HCEC 1CT (cell line): ENCODE measurements around the gene RAB27A.

ENCODE experiments used
- DNase-seq: peaks from one replicate; pipeline ENCODE4 v3.0.0-alpha.2; 2017

RAB27A gene

DNA sequence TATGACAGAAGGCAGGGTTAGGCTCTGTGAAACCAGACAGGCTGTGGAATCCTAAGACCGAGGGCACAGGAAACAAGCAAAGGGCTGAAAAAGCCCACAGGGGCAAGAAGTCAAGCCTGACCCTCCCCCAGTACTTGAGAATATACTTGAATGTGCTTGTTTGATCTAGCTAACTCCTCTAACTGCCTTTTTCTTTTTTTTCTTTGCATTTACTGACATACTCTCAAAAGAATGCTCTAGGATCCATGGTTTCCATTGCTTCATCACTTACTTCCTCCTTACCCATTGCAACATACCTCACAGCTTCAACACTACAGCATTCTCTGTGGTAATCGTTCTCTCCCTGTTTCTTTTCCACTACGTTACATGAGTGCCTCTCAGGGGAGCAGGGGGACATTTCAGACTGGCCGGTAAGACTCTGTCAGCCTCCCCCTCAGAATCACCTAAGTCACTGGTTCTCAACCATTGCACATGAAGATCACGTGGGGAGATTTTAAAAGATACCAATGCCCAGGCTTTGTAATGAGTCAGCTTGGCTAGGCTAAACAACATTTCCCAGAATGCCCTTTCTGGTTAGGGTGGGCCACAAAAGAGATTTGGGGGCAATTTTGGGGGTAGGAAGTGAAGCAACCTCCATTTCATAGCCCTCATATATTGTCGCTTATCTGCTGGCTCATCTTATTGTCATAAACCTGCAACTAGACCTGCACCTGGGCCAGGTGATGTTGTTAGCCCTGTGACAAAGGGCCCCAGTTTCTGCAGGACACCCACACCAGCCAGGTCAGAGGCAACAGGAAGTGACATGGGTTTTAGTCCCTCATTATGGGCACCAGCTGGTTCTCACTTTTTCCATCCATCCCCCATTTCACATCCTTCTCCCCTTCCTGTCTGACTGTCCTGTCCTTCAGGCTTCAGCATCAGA, 68.3 kb downstream of the RAB27A start:
- peak; percentile 95 for DNase-seq

DNA sequence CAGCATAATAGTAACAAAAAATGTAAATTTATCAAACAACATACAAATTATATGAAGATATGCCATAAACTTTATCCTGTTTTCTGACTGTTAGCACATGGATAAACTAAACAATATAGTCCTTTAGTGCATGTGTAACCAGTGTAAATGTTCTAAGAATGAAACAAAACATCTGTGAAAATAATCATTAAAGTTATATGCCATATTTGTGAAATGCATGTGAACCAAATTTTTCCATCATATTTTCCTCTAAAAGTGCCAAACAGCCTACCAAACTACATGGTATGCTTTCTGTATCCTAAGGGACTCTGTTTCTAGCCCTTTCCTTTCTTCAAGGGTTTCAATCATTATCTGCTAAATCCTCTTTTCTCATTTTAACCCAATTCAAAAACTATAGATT, 69.0 kb downstream of the RAB27A start:
- no peak for DNase-seq

DNA sequence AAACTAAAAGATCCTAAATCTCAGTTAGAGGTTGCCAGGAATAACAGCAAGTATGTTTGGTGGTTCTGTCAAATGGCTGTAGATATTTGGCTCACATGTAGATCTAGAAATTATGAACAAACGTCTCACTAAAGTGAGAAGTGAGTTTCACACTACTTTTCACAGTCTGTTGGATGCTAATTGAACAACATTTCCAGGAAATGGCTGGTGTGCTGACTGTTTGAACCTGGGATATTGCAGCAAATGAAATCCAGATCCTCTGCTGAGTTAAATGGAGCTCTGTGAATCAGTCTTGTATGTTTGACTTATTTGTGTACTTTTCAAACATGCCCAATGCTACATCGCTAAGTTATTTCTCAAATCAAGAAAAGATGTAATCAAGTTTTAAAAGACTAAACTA, 71.6 kb downstream of the RAB27A start:
- no peak for DNase-seq

DNA sequence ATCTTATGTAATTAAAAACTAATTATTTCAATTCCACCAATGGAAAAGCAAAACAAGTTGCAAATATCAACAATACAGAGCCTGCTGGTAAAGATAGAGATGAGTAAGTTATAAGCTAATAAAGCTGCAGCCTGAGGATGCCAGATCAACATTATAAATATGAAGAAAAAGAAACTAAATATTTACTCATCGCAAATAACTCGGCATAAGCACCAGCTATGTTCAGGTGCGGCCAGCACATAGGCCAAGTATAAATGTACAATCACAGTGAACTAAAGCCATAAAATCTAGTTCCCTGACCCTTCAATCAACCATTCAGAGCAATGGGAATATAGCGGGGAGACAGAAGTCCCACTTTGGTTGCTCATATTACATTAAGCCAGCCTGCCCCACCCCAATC, 85.1 kb downstream of the RAB27A start:
- no peak for DNase-seq

DNA sequence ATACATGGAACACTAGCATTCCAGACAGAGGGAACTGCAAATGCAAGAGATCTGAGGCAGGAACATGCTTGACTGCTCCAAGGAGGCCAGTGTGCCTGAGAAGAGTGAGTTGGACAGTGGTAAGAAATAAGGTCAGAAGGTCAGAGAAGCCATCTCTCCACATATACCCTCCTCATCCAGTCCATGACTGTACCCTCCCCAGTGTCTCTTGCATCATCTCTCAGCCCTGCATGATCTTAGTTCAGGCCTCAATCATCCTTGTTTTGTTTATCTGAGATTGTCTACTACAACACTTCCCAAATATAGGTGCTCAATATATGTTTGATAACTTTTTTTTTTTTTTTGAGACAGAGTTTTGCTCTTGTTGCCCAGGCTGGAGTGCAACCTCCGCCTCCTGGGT, 87.4 kb downstream of the RAB27A start:
- DNase-seq = no peak

DNA sequence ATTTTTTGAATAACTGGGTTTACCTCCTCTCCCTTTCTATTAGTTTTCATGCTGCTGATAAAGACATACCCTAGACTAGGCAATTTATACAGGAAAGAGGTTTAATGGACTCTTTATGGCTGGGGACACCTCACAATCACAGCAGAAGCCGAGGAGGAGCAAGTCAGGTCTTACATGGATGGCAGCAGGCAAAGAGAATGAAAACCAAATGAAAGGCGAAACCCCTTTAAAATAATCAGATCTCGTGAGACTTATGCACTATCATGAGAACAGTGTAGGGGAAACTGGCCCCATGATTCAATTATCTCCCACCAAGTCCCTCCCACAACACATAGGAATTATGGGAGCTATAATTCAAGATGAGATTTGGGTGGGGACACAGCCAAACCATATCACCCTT, 90.9 kb downstream of the RAB27A start:
- no peak for DNase-seq

DNA sequence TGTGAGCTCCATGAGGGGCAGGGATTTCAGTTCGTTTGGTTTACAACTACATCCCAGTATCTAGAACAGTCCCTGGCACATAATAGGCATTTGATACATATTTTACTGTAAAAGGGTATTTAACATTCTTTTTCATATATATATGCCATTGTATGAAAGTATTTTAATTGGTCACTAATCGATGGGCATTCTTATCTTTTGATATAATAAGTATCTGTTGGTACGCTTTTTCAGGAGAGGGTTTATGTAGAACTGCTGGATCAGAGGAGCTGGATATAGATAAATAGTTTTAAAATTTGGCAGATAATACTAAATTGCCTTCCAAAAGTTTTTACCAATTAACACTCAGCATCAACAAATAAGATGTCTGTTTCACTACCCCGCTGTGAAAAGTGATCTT, 91.9 kb downstream of the RAB27A start:
- no peak for DNase-seq

DNA sequence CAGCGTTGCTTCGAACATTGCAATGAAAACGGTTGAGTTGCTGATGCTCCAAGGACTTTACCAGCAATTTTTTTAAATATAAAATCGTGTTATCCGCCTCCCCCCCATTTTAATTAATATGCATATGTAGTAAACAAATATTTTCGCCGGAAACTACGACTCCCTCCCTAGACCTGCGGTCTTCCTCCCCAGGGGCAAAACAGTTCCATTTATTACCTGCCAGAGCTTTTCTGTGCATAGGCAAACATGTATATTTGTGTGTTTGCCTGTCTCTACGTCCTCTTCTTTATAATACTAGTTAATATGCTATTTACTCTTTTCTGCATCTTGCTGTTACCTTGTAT, 92.3 kb downstream of the RAB27A start:
- DNase-seq = no peak

DNA sequence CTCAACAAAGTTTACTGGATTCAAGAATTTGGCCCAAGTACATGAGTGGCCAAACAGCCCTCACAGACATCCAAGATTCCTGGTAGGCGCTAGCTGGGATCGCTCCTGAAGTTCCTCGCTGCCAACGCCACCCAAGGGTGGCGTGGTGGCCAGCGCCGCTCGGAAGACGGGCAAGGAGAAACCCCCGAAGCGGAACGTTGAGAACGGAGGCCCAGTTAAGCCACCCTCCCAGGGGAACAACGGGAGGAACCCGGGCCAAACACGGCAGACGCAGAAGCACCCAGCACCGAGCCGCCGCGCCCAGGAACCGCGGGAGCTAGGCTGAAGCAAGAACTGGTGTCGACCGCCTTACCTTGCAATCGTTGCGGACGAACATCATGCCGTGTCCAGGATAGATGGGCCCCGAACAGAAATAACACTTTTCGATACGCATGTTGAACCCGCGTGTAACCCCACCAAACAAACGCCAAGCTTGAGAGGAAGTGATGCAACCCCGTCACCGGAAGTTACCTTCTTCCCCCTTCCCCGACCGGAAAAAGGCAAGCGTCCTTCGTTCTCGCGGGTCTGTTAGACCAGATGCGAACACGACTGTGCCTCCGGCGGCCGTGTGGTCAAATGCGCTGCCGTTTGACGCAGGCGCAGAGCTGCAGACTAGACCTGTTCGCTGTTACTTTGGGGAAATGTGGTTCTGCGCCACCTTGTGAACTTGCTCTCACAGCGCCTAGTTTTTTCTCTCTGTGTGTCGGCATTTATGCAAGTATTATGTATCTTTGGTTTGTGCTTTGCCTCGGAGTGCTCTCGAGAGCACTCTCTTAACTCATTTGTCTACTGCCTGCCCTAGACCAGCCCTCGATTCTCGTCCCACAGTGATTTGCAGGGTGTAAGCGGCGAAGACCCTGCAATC, 92.9 kb downstream of the RAB27A start, which contains the start of gene RSL24D1:
TSS of gene RSL24D1 (minus strand) at position 484 of the 904 bp plus-strand sequence. CDS start at position 433, 51 bp downstream.
- DNase-seq = peak; percentile 99

DNA sequence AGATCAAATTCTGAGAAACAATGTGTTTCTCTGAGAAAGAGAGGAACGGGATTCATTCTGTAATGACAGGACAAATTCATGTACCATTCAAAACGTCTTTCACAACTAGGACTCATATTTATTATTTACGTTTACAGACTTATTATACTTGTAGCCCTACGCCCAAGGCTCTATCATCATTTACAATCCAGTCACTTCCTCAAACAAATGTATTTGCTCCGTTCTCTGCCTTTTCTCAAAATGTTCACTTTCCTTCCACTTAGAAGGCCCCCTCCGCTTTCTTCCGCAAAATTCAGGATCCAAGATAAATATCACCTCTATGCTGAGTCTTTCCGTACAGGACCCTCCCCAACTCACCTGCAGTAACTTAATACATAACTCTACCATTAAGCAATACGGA, 93.6 kb downstream of the RAB27A start:
- no peak for DNase-seq

DNA sequence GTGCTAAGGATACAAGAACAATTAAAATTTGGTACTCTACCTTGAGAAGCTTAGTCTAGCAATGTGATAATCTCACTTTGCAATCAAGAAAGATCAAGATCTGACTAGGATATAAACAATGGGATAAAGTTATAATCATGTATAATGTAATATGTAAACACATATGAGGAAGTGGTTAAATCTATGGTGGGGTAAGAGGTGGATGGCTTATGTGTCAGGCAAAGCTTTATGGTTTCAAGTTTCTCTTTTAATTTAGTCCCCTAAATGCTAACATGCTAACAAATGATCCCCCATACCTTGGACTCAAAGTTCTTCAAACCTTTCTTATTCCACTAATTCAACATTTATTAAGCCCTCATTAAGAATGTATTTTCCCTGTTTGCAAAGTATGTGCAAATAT, 95.4 kb downstream of the RAB27A start:
- peak; percentile 46 for DNase-seq

DNA sequence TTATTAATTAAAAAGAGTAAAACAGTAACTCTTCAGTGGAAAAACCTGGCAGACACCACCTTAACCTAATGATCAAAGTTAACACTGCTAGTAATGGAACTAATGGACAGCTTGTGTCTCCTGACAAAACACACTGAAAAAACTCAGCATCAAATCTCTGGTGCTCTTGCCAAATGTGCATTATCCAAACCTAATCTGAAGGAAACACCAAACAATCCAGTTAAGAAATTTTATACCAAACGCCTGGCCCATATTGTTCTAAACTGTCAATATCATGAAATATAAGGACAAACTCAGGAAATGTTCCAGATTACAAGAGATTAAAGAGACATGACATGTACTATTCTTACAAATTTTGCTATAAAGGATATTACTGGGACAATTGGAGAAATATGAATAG, 103.3 kb downstream of the RAB27A start:
- no peak for DNase-seq

DNA sequence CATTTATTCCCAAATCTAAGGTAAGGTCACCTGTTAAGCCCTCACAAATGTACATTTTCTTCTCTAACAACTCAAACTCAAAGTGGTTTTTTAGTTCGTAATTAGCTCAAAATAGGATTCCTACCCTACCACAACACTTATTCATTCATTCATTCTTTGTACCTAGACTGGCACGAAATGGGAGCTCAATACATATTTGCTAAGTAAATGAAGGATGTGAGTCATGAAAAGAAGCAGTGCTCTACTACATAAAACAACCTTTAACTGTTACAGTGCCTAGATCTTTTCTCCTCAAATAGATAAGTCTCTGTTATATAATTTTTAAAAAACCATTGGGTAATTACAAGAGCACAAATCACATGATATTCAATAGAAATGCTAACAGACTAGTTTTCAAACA, 105.9 kb downstream of the RAB27A start:
- DNase-seq = peak; percentile 11

DNA sequence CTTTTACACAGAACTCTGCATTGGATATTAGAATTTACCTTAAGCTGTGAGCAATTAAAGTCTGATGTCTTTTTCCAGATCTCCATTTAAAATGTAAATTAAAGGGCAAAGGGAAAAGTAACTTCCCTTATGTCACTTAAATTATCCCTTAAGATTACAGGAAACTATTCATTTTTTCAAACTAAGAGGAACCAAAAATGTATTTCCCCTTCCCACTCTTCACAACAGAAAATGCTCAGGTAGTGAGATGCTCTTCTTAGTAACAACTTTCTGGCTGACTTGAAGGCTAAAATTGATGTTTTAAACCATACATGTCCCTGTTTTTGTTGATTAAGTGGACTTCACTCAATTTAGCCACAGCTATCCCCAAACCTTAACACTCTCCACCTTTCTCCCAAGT, 110.5 kb downstream of the RAB27A start:
- no peak for DNase-seq

DNA sequence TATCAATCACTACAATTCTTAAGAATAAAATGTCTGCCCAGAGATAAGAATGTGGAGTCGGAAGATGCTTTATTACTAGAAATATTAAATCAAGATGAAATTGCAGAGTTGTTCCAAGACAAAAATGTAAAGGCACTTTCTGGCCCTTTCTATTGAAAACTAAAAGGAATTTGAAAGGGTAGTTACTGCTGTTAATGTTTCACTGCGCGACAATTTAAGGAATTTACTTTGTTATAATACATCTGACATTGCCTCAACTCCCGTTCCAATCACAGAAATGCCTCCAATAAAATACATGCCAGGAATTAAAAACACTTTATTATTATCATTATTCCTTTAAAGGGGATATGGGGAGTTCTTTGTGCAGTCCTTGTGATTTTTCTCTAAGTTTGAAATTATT, 119.3 kb downstream of the RAB27A start:
- no peak for DNase-seq

DNA sequence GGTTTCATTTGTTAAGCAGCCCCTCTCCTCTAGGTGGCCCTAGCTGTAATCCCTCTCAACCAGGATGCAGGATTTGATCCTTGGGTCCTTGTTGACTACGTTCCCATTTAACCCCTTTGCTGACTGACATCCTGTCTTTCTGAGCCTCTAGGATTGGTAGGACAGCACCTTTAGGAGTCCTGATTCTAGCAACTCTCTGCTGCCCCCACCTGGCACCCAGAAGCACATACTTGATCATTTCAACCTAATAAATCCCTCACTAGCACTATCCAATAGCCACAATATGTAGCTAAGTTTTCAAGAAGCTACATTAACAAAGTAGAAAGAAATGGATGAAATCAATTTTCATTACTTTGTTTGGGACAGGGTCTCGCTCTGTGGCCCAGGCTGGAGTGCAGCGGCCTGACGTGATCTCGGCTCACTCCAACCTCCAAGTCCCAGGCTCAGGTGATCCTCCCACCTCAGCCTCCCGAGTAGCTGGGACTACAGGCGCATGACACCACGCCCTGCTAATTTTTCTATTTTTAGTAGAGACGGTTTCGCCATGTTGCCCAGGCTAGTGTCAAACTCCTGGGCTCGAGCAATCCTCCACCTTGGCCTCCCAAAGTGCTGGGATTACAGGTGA, 121.2 kb downstream of the RAB27A start:
- DNase-seq = peak; percentile 73

DNA sequence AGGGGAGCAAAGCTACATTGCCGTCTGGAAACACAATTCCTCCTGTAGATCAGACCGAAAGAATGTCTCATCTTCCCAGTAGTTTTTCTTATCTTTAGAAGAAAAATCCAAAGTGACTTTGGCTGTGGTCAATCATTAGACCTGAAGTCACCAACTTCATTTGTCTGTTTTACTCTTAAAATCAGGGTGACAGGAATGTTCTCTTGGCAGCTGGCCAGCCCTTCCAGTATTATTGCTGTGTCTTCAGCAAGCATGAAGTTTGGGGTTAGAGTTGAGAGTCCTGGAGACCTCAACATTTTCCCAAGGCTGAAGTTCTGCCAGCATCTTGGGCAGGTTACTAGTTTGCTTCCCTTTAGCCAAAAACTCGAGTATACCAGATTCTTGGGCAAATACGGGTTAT, 125.3 kb downstream of the RAB27A start:
- DNase-seq = no peak
